Mononuclear cell (primary cell): ENCODE results near the gene IVNS1ABP. TPM values are rescaled to one million over a fixed set of nuclear protein-coding genes. Genes with fewer than 3 reads are reported as not detected.
"Not testable (repeated sequence)": the region's sequence is repeated elsewhere in the genome, so short reads cannot be mapped to it uniquely, and the experiment has no call there.

ENCODE experiments used
- H3K27me3 ChIP-seq: 2 replicates; pipeline ENCODE4 v1.6.0; 2011; ENCODE audit warnings: low read length, control low read depth; ENCODE audit not compliant: insufficient read depth
- H3K4me1 ChIP-seq: 2 replicates; pipeline ENCODE4 v1.5.1; 2011; ENCODE audit warnings: mild to moderate bottlenecking, low read length, control low read depth; ENCODE audit not compliant: insufficient read depth
- H3K4me3 ChIP-seq: 2 replicates; pipeline ENCODE4 v1.5.1; 2011; ENCODE audit warnings: mild to moderate bottlenecking, low read length, moderate library complexity
- H3K9me3 ChIP-seq: 2 replicates; pipeline ENCODE4 v1.5.1; 2011; ENCODE audit warnings: low read depth, mild to moderate bottlenecking, control low read depth, low read length
- total RNA-seq: library from RNA; depleted of rRNA; stranded (reverse); fragments of >200 nt; gene quantifications from one replicate; pipeline ENCODE4 v1.2.3, GENCODE V29; 2012

The IVNS1ABP gene
- total RNA-seq, result 282 TPM

DNA sequence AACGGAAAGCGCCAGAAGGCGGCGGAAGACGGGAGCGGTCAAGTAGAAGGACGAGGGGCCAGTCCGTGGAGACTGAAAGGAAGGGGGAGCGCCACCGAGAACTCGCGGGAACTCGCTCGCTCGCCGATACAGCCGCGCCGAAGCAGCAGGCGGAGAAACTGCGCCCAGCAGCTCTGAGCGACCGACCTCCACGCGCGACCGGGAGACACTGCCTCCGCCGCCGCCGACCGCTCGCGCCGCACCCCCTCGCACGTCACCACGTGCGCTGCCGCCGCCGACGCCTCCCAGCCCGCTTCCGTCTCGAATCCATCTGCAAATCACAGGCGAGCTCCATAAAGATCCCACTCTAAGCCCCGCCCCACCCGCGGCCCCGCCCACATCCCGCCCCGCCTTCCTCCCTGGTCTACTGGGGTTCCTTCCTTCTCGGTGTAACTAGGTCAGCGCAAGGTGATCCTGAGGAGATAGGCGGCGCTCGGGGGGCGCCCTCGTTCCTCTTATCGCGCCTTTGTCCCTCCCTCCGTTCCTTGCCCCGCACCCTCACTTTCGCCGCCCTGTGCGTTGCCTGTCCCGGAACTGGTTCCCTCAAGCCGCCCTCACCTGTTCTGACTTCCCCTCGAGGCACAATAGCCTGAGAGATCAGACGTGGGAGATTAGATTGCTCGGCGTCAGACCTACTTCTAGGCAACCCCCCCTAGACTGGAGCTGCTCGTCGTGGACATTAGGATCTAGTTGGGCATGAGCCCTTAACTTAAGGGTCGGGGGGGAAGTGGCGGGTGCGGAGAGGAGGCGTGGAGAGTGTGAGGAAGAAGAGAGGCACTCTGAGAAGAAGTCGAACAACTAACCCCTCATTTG lies at the start of gene IVNS1ABP:
Gene IVNS1ABP (minus strand): TSS at position 210 of the 852 bp plus-strand sequence. CDS start 7,750 bp downstream, outside the sequence.
- Histone ChIP-seq H3K4me3 (peak within 1 kb of the TSS; percentile 89), H3K9me3 (no peaks in the 10 kb centered on the region), H3K4me1 (peaks cover 32% of the 10 kb centered on the region), H3K27me3 (no peaks in the 10 kb centered on the region)

DNA sequence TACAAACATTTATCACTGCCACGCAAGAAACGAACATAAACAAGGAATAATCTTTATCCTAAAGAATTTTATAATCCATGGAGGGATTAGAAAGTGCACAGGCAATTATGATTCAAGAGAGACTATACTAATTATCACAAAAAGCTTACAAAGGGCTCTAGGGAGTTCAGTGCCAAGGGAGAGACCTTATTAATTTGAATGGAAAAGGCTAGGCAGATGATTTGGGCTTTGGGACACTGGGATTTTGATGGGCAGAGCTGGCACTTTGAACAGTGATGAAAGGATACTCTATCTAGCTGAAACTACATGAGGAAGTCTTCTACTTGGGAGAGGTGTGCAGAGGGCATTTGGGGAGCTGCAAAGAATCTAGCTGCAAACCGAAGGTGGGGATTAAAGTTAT lies 48.9 kb upstream of the IVNS1ABP start:
- H3K4me1 ChIP-seq, result no peaks in the 10 kb centered on the region
- H3K4me3 ChIP-seq, result no peak overlapping the region
- H3K27me3 ChIP-seq, result no peaks in the 10 kb centered on the region
- H3K9me3 ChIP-seq, result peaks cover 16% of the 10 kb centered on the region

- not testable (repeated sequence) for H3K4me3 ChIP-seq, H3K27me3 ChIP-seq, H3K4me1 ChIP-seq
- H3K9me3 ChIP-seq, result peaks cover 18% of the 10 kb centered on the region
Observed at GRCh38 chr1:185364528-185364927, 47.5 kb upstream of the IVNS1ABP start.

- Histone ChIP-seq H3K9me3 (peaks cover 18% of the 10 kb centered on the region), H3K4me3 (no peak overlapping the region), H3K27me3 (no peaks in the 10 kb centered on the region), H3K4me1 (no peaks in the 10 kb centered on the region)
Observed at GRCh38 chr1:185363205-185363604, 46.2 kb upstream of the IVNS1ABP start.

DNA sequence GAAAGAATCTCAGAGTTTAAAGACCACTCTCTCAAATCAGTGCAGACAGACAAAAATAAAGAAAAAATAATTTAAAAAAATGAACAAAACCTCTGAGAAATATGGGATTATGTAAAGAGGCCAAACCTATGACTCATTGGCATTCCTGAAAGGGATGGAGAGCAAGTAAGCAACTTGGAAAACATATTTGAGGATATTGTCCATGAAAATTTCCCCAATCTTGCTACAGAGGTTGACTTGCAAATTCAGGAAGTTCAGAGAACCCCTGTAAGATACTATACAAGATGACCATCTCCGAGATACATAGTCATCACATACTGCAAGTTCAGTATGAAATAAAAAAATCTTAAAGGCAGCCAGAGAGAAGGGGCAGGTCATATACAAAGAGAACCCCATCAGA lies 43.7 kb upstream of the IVNS1ABP start:
- no peaks in the 10 kb centered on the region for H3K27me3 ChIP-seq
- peaks cover 18% of the 10 kb centered on the region for H3K9me3 ChIP-seq
- no peaks in the 10 kb centered on the region for H3K4me1 ChIP-seq
- H3K4me3 ChIP-seq, result no peak overlapping the region

GRCh38 chr1:185358957-185359356 lies 41.9 kb upstream of the IVNS1ABP start:
- Histone ChIP-seq H3K4me1 (no peaks in the 10 kb centered on the region), H3K9me3 (peaks cover 18% of the 10 kb centered on the region), H3K4me3 (no peak overlapping the region), H3K27me3 (no peaks in the 10 kb centered on the region)

DNA sequence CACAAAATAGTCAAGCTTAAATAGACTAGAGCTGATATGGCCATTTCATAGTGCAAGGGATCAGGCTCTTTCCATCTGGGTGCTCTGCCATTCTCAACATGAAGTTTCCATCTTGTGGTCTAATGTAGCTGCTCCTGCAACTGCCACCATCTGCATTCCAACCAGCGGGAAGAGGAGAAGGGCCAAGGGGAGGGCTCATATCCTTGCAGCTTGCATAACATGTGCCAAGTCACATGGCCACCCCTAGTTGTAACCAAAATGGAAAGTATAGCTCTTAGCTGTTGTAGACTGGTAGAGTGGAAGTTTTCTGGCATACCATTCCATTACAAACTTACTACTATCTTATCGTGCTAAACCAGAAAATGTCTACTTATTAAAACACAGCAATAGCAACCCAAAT lies 38.9 kb upstream of the IVNS1ABP start:
- Histone ChIP-seq H3K4me3 (no peak overlapping the region), H3K27me3 (no peaks in the 10 kb centered on the region), H3K4me1 (no peaks in the 10 kb centered on the region), H3K9me3 (peaks cover 3% of the 10 kb centered on the region)

DNA sequence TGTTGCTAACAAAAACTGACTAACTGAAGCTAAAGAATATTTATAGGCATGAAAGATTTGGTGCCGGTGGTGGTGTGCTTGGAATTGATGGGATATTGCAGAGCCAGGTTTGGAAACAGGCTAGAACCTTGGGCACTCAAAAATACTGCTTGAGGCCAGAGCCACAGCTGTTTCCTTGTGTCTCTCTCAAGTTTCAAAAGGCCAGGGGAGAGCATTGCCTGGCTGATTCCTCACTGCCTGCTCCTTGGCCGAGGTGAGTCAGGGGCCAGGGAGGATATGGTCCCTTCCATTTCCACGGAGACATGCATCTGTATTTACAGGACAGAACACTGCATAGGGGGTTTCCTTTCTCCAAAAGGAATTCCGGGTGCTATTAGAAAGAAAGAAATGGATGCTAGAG lies 36.1 kb upstream of the IVNS1ABP start:
- Histone ChIP-seq H3K4me3 (no peak overlapping the region), H3K27me3 (no peaks in the 10 kb centered on the region), H3K4me1 (no peaks in the 10 kb centered on the region), H3K9me3 (no peaks in the 10 kb centered on the region)

GRCh38 chr1:185351734-185352466 lies 34.9 kb upstream of the IVNS1ABP start:
- Histone ChIP-seq H3K4me1 (peaks cover 4% of the 10 kb centered on the region), H3K4me3 (no peak overlapping the region), H3K27me3 (no peaks in the 10 kb centered on the region), H3K9me3 (no peaks in the 10 kb centered on the region)

DNA sequence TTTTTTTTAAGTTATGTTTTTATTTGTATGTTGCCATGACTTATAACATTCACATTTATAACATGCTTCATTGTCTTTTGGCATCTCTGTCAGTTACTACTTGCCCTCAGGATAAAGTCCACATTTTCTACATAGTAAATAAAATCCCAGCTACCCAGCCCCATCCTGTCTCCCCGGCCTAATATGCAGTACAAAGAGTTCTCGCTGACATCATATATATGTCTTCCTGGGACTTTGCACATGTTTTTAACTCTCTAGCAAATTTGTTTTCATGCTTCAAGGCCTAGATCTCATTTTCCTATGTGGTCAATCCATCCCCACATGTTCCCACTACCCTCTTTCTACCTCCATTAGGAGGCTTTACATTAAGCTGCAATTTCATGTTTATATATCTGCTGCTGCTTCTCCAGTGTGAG lies 33.0 kb upstream of the IVNS1ABP start:
- Histone ChIP-seq H3K27me3 (no peaks in the 10 kb centered on the region), H3K4me3 (no peak overlapping the region), H3K9me3 (no peaks in the 10 kb centered on the region), H3K4me1 (peaks cover 15% of the 10 kb centered on the region)

GRCh38 chr1:185349556-185349955 lies 32.5 kb upstream of the IVNS1ABP start:
- no peaks in the 10 kb centered on the region for H3K27me3 ChIP-seq
- no peak overlapping the region for H3K4me3 ChIP-seq
- H3K4me1 ChIP-seq, result peaks cover 15% of the 10 kb centered on the region
- no peaks in the 10 kb centered on the region for H3K9me3 ChIP-seq

DNA sequence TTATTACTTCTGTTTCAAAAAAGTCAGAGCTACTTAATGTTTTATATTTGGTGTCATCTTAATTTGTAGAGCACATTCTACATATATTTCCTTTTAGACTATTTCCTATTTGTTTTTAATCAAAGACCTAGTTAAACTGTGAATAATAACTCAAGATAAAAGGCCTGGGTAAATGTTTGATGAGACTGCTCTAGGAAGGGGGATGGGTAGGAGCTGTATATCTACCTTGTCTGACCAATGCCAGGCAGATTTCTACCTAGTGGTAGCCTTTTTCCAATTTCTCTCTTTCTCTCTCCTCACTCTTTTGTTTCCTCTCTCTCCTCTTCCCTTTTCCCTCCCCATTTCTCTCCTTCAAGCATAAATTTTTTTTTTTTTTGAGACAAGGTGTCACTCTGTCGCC lies 31.9 kb upstream of the IVNS1ABP start:
- no peaks in the 10 kb centered on the region for H3K9me3 ChIP-seq
- peaks cover 15% of the 10 kb centered on the region for H3K4me1 ChIP-seq
- no peaks in the 10 kb centered on the region for H3K27me3 ChIP-seq
- H3K4me3 ChIP-seq, result no peak overlapping the region

GRCh38 chr1:185348296-185348695 lies 31.3 kb upstream of the IVNS1ABP start:
- H3K9me3 ChIP-seq, result no peaks in the 10 kb centered on the region
- H3K4me1 ChIP-seq, result peaks cover 15% of the 10 kb centered on the region

DNA sequence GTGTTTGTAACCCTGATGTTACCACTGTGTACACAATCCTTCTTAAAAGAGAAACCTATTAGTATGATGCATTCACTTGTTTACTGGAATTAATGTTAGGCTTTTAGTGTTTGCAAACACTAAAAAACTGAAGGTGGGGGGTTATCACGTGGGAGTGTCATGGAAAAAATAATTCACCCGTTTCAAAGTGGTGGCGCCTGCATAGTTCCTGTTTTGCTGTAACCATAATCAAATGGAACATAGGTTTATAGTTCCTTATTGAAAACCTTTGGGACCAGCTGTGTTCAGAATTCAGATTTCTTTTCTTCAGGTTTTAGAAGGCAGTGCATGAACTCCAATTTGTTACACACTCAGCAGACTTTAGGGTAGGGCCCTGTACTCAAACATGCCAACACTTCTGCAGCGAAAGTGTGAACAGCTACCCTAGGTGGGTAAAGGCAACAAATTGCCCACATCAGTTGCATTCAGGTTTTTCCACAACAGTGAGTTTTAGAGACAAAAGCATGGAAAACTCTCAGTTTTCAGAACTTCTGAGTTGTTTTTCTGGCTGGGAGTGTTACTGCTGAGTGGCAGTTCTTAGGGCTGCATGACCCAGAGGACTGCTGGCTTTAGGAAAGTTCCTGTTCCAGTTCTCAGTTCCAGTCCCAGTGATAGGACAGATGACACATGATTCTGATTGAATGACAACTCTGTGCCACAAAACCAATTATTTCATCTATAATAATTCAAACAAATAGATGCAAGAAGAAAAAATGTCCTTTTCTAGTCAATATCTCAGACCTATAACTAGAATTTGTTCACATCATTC lies 29.1 kb upstream of the IVNS1ABP start:
- no peaks in the 10 kb centered on the region for H3K27me3 ChIP-seq
- H3K4me1 ChIP-seq, result peaks cover 15% of the 10 kb centered on the region
- no peak overlapping the region for H3K4me3 ChIP-seq
- no peaks in the 10 kb centered on the region for H3K9me3 ChIP-seq

More at GRCh38 chr1:185348296-185348695, 31.3 kb upstream of the IVNS1ABP start:
- Histone ChIP-seq H3K27me3 (no peaks in the 10 kb centered on the region), H3K4me3 (no peak overlapping the region)

DNA sequence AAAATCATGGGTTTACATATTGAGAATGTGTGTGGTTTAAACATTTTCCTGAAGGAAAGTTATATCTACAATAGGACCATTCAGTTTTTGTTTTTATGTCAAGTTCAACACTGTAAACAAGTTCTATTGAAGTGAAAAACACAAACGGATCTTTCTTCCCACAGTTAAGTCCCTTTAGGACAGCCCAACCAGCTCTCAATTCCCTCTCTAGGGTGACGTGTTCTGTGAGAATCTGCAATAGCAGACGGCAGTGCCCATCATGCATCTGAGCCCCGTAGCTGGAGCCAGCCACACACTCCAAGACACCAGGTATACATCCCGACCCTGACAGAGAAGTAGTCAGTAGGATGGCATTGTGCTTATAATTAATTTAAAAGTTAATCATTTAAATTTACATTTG lies 26.3 kb upstream of the IVNS1ABP start:
- no peak overlapping the region for H3K4me3 ChIP-seq
- H3K9me3 ChIP-seq, result no peaks in the 10 kb centered on the region
- H3K27me3 ChIP-seq, result no peaks in the 10 kb centered on the region

More for the DNA sequence above, 26.3 kb upstream of the IVNS1ABP start:
- H3K4me1 ChIP-seq, result peaks cover 37% of the 10 kb centered on the region
